ENCODE data around the gene OTOS.

- TF ChIP-seq CTCF (IDR thresholded peaks at IDR 0.05) (no peak), POLR2A (IDR thresholded peaks at IDR 0.05) (no peak)
Measured at GRCh38 chr2:240114233-240114632, 26.2 kb downstream of the OTOS start.

Data from prostate gland (tissue), 2 donors.